Measurements from ENCODE around the gene LRRC28.

Gene LRRC28

DNA sequence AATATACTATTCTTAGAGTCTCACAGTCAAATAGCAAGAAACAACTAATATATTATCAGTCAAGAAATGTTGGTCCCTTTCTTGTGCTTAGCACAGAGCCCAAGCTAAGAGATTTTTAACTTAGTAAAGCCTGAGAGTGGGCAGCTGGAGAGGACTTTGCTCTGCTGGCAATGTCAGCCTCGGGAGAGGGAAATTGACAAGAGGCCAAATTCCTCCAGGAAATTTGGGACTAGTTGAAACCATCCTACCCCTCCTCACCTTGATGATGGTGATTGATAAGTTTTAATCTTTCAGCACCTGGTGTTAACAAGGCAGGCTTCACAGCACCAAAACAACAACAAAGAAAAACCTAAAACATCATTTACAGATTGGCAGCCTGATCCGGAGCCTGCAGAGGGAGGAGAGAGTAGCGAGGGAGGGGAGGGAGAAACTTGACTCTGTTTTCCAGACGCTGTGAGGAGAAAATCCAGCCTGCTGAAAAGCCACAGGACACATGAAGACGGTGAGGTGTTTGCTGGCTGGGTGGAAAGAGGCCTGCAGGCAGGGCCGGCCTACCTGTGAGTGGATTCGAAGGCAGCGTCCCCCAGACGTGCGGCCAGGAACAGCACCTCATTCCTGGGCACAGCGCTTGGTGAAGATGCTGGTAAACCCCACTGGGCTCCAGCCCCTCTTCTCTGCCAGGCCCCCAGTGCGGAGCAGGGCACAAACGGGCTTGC lies 150.9 kb downstream of the LRRC28 start:
- TF ChIP-seq CTCF (IDR thresholded peaks at IDR 0.05; ENCODE audit: insufficient read depth, low read length, poor library complexity, severe bottlenecking) = no peak
- H3K27me3 ChIP-seq (replicated peaks; ENCODE audit: control insufficient read depth, insufficient read depth, low read length) = no peaks in the 10 kb centered on the region
- no peak for DNase-seq (ENCODE audit: extremely low read depth, insufficient read length)
- no peaks in the 10 kb centered on the region for H3K36me3 ChIP-seq (ENCODE audit: control insufficient read depth, insufficient read depth, low read length)
- no peak overlapping the region for H3K4me3 ChIP-seq (replicated peaks; ENCODE audit: low read depth, low read length)

- no peak for TF ChIP-seq CTCF (IDR thresholded peaks at IDR 0.05; ENCODE audit: insufficient read depth, low read length, poor library complexity, severe bottlenecking)
- no peaks in the 10 kb centered on the region for H3K36me3 ChIP-seq (ENCODE audit: control insufficient read depth, insufficient read depth, low read length)
- H3K27me3 ChIP-seq (replicated peaks; ENCODE audit: control insufficient read depth, insufficient read depth, low read length) = no peaks in the 10 kb centered on the region
- no peak for DNase-seq (ENCODE audit: extremely low read depth, insufficient read length)
- H3K4me3 ChIP-seq (replicated peaks; ENCODE audit: low read depth, low read length) = no peak overlapping the region
These were observed 152.3 kb downstream of the LRRC28 start for GRCh38 chr15:99403597-99403996.

DNA sequence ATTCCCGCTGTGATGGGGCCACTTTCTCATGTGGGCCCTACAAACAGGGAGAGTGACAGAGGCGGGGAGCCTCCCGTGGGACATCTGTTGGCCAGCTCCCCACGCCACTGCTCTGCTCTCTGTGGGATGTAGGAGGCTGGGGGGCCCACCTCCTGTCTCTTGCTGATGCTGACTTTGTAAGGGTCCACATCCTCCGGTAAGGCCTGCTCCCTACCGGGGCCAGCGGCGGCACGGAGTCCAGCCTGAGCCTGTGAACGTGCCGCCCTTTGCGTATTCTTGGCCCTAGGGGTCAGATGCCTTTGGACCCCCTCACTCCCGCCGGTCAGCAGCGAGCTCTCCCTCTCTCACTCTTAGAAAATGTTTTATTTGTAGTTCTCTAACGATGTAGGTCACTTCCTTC lies 153.2 kb downstream of the LRRC28 start:
- Histone ChIP-seq H3K27me3 (replicated peaks; ENCODE audit: control insufficient read depth, insufficient read depth, low read length) (no peaks in the 10 kb centered on the region), H3K4me3 (replicated peaks; ENCODE audit: low read depth, low read length) (no peak overlapping the region), H3K36me3 (ENCODE audit: control insufficient read depth, insufficient read depth, low read length) (no peaks in the 10 kb centered on the region)
- DNase-seq (ENCODE audit: extremely low read depth, insufficient read length) = no peak
- TF ChIP-seq CTCF (IDR thresholded peaks at IDR 0.05; ENCODE audit: insufficient read depth, low read length, poor library complexity, severe bottlenecking) = no peak

GRCh38 chr15:99406120-99406519 lies 154.8 kb downstream of the LRRC28 start:
- no peak for TF ChIP-seq CTCF (IDR thresholded peaks at IDR 0.05; ENCODE audit: insufficient read depth, low read length, poor library complexity, severe bottlenecking)
- DNase-seq (ENCODE audit: extremely low read depth, insufficient read length) = no peak
- H3K36me3 ChIP-seq (ENCODE audit: control insufficient read depth, insufficient read depth, low read length) = no peaks in the 10 kb centered on the region
- H3K4me3 ChIP-seq (replicated peaks; ENCODE audit: low read depth, low read length) = no peak overlapping the region
- H3K27me3 ChIP-seq (replicated peaks; ENCODE audit: control insufficient read depth, insufficient read depth, low read length) = no peaks in the 10 kb centered on the region

- H3K36me3 ChIP-seq (ENCODE audit: control insufficient read depth, insufficient read depth, low read length) = no peaks in the 10 kb centered on the region
- TF ChIP-seq CTCF (IDR thresholded peaks at IDR 0.05; ENCODE audit: insufficient read depth, low read length, poor library complexity, severe bottlenecking) = no peak
- no peaks in the 10 kb centered on the region for H3K27me3 ChIP-seq (replicated peaks; ENCODE audit: control insufficient read depth, insufficient read depth, low read length)
- no peak for DNase-seq (ENCODE audit: extremely low read depth, insufficient read length)
- no peak overlapping the region for H3K4me3 ChIP-seq (replicated peaks; ENCODE audit: low read depth, low read length)
These were observed 155.6 kb downstream of the LRRC28 start for GRCh38 chr15:99406716-99407487.

Measured in GM06990 (cell line).